HG02678 (cell line): Measurements from ENCODE around the gene TMEM181.
"Not testable (repeated sequence)": the region's sequence is repeated elsewhere in the genome, so short reads cannot be mapped to it uniquely, and the experiment has no call there.

Source experiments
- ATAC-seq: cut with Tn5 transposase; IDR thresholded peaks from one replicate; pipeline ENCODE4 v1.9.1; 2021; ENCODE audit warnings: mild to moderate bottlenecking, moderate library complexity; ENCODE audit not compliant: unreplicated experiment

Gene TMEM181

DNA sequence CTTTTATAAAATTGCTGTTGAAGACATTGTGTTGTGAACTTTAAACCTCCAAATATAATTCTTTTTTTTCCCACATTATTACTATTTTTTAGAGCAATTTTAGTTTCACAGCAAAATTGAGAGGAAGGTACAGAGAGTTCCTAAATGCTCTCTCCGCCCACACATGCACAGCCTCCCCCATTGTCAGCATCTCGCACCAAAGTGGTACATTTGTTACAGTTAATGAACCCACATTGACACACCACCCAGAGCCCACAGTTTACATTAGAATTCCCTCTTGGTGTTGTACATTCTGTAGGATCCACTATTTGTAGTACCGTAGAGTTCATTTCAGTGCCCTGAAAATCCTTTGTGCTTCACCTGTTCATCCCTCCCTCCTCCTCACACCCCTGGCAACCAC, 33.8 kb downstream of the TMEM181 start:
- no peak for ATAC-seq

DNA sequence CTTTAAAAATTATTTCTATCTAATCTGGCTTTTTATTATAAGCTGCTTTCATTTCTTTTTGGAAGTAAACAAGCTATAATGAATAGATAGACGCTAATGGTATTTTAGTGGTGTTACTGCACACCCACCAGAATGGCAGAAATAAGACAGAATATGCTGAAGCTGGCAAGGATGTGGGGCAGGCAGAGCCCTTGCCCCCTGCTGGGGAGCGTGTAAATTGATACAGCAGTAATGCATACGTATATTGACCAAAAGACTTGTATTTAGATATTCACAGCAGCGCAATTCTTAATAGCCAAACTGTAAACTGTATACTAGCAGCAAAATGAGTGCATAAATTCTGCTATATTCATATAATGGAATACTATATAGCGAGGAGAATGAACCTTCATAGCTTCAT, 35.3 kb downstream of the TMEM181 start:
- no peak for ATAC-seq

- ATAC-seq, result no peak
Measured at GRCh38 chr6:158596861-158597260, 37.0 kb downstream of the TMEM181 start.

- ATAC-seq, result no peak
Measured at GRCh38 chr6:158597565-158597964, 37.7 kb downstream of the TMEM181 start.

- ATAC-seq, result no peak
Measured at GRCh38 chr6:158599635-158600034, 39.7 kb downstream of the TMEM181 start.

DNA sequence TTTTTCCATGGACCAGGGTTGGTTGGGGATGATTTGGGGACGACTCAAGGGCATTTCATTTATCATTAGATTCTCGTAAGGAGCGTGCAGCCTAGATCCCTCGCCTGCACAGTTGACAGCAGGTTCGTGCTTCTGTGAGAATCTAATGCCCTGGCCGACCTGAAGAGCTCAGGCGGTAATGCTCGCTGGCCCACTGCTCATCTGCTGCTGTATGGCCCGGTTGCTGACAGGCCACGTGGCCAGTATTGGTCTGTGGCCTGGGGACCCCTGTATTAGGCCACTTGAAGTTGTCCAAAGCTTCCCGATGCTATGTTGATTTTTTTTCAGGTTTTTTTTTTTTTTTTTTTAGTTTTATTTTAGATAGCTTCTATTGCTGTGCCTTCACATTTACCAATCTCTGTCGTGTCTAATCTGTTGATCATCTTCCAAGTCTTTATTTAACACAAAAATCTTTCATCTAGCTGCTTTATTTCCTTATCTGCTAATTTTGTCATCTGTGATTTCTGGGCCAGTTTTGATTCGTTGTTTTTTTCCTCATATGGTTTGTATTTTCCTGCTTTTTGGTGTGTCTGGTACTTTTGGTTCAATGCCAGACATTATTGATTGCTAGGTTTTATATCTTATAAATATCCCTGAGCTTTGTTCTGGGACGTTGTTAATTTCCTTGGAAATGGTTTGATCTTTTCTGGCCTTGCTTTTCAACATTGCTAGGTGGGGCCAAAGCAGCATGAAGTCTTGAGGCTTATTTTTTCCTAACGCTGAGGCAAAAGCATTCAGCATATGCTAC, 43.6 kb downstream of the TMEM181 start:
- no peak for ATAC-seq

DNA sequence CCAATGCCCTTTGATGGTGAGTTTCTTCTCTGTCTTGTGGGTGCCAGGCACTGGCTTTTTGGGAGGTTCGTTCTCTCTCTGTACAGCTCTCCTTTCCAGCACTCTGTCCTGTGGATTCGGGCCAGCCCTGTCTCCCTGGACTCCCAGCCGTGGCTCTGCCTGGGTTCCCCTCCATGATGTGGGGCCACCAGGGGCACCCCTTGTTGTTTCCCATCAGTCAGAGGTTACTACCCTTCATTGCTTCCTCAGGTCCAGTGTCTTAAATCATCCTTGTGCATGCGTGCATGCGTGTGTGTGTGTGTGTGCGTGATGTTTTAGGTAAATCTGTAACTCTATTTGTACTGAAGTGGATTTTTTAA, 44.1 kb downstream of the TMEM181 start:
- no peak for ATAC-seq

GRCh38 chr6:158605266-158605878, 45.5 kb downstream of the TMEM181 start:
- ATAC-seq, result no peak

- not testable (repeated sequence) for ATAC-seq
Measured at GRCh38 chr6:158606011-158606410, 46.1 kb downstream of the TMEM181 start.

DNA sequence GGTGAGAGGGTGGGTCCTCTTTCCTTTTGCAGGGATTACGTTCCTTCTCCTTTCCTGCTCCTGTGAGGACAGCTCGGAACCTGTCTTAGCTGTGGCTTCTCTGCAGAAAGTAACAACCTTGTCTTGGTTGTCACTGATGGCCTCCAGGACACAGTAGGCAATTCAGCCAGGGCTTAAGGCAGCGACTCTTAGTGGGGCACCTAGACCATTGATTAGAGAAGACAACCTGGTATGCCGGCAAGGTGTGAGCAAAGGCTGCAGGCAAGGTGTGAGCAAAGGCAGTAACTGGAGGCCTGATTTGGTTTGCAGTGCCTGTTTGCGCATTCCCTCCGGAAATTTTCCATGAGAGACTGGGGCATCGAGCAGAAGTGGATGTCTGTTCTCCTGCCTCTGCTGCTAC, 47.0 kb downstream of the TMEM181 start:
- ATAC-seq, result no peak

DNA sequence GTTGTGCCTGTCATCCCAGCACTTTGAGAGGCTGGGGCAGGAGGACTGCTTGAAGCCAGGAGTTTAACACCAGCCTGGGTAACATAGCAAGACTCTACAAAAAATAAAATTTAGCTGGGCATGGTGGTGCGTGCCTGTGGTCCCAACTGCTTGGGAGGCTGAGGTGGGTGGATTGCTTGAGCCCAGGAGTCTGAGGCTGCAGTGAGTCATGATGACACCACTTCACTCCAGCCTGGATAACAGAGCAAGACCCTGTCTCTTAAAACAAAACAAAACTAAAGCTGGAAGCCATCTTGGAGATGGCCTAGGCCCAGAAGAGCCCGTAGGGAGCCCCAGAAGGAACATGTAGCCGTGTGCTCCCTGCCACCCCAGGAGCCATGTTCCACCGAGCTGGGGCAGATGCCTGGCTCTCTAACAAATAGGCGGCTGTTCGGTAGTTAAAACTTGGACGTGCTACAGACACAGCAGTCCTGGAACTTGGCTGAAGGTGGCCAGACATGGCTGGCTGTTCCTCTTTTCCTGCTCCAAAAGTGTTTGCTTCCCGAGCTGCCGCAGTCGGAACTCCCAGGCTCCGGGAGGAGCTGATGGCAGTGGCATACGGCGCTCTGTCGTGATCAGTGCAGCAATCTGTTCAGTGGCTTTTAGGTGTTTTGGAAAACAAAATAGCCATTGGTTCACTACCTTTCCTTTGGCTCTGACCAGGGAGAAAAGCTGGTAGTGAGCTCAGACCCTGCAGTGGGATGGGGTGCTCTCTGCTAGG, 47.7 kb downstream of the TMEM181 start:
- no peak for ATAC-seq

GRCh38 chr6:158608221-158608620, 48.3 kb downstream of the TMEM181 start:
- no peak for ATAC-seq

GRCh38 chr6:158609455-158610155, 49.7 kb downstream of the TMEM181 start:
- no peak for ATAC-seq

- ATAC-seq, result no peak
Measured at GRCh38 chr6:158610319-158610968, 50.6 kb downstream of the TMEM181 start.

DNA sequence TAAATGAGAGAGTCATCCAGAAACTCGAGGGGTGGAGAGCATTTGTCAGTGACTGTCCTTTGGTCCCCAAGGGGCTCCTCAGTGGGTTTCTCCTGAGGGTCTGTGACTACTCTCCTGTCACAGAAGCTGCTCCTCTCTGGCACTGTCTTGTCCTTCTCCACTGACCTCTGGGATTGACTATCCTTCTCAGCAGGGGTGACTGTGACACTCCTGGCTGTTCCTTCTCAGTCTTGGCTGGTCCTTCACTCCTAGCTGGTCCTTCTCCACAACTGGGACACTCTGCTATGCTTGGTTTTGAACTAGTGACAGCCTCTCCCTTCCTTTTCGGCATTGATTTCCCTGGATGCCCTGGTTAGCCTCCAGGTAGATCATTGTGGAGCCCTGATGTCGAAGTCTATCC, 51.1 kb downstream of the TMEM181 start:
- no peak for ATAC-seq

- no peak for ATAC-seq
Measured at GRCh38 chr6:158611541-158612370, 51.9 kb downstream of the TMEM181 start.

DNA sequence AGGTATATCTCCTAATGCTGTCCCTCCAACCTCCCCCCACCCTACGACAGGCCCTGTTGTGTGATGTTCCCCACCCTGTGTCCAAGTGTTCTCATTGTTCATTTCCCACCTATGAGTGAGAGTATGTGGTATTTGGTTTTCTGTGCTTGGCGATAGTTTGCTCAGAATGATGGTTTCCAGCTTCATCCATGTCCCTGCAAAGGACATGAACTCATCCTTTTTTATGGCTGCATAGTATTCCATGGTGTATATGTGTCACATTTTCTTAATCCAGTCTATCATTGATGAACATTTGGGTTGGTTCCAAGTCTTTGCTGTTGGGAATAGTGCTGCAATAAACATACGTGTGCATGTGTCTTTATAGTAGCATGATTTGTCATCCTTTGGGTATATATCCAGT, 54.7 kb downstream of the TMEM181 start:
- ATAC-seq, result not testable (repeated sequence)

DNA sequence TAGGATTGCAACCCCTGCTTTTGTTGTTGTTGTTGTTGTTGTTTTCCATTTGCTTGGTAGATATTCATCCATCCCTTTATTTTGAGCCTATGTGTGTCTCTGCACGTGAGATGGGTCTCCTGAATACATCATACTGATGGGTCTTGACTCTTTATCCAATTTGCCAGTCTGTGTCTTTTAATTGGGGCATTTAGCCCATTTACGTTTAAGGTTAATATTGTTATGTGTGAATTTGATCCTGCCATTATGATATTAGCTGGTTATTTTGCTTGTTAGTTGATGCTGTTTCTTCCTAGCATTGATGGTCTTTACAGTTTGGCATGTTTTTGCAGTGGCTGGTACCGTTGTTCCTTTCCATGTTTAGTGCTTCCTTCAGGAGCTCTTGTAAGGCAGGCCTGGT, 58.4 kb downstream of the TMEM181 start:
- not testable (repeated sequence) for ATAC-seq

GRCh38 chr6:158619922-158620801, 60.3 kb downstream of the TMEM181 start:
- no peak for ATAC-seq
